ENCODE results near the gene P2RY11.

DNA sequence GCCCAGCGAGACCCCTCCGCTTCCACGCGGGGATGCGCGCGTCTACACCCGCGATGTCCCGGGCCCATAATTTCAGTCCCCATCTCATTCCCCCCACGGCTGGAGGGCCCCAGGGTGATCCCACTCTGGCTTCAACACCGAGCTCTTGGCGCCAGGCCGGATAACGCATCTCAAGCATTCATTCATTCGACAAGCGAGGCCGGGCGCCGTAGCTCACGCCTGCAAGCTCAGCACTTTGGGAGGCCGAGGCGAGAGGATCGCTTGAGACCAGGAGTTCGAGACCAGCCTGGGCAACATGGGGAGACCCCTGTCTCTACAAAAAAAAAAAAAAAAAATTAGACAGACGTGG is 14.9 kb upstream of the P2RY11 start:
- TF ChIP-seq POLR2A (IDR thresholded peaks at IDR 0.05), result no peak
- no peak for TF ChIP-seq CTCF (IDR thresholded peaks at IDR 0.05)
